GM12878 (cell line): Measurements from ENCODE around the gene RNLS. TPM values are rescaled to one million over a fixed set of nuclear protein-coding genes. Genes with fewer than 3 reads are reported as not detected.
A peak's percentile ranks its signal among the peaks of the same experiment; 100 is the strongest.
"Not testable (repeated sequence)": the region's sequence is repeated elsewhere in the genome, so short reads cannot be mapped to it uniquely, and the experiment has no call there.

Experiments
- ATAC-seq: fragments of 200-7000 bp; cut with Tn5 transposase; 3 replicates; pipeline ENCODE4 v1.9.1; 2020; ENCODE audit warnings: mild to moderate bottlenecking, moderate library complexity
- BruUV-seq: library from RNA; stranded (reverse); fragments of 400-500 nt; replicated peaks from 2 replicates; lab custom pipeline; 2021; lab: Mats Ljungman, UMichigan
- CTCF ChIA-PET: fragments of 300-600 bp; sonication (Branson Sonifier 250); formaldehyde crosslinking; extraction: SDS; loops from one replicate; lab custom pipeline; 2021; ENCODE audit warnings: inconsistent platforms; lab: Yijun Ruan, JAX
- POLR2A ChIA-PET: fragments of 350-600 bp; formaldehyde crosslinking; extraction: SDS; loops from one replicate; lab custom pipeline; 2021; ENCODE audit warnings: inconsistent platforms; lab: Charles Lee
- RAD21 ChIA-PET: fragments of 300-600 bp; sonication (Branson Sonifier 250); formaldehyde crosslinking; loops from one replicate; lab custom pipeline; 2023; ENCODE audit warnings: antibody characterized with exemption; ENCODE audit not compliant: unreplicated experiment; lab: Charles Lee
- SMC1A ChIA-PET: fragments of 300-600 bp; sonication (Branson Sonifier 250); formaldehyde crosslinking; loops from one replicate; lab custom pipeline; 2023; ENCODE audit not compliant: unreplicated experiment, uncharacterized antibody; lab: Charles Lee
- DNase-seq: peaks from one replicate; pipeline ENCODE4 v3.0.0-alpha.2; 2011; ENCODE audit warnings: low read depth, low spot score
- FAIRE-seq: peaks from 3 replicates; lab custom pipeline; 2011; peaks lifted over from hg19 to GRCh38; lab: Jason Lieb, UNC
- H2AFZ ChIP-seq: 2 replicates; pipeline ENCODE4 v1.6.0; 2011; ENCODE audit warnings: low read depth, low read length, control low read depth; ENCODE audit not compliant: control insufficient read depth
- H3K27ac ChIP-seq: 2 replicates; pipeline ENCODE4 v1.5.1; 2011; ENCODE audit warnings: control low read depth; ENCODE audit not compliant: control insufficient read depth, insufficient read depth
- H3K27me3 ChIP-seq, 2 experiments: replicated peaks in 1 of 2; 2 replicates each; pipeline versions ENCODE4 v1.6.0 to v1.6.1; 2011; ENCODE audit warnings: low read length in 1 of 2; ENCODE audit not compliant: control insufficient read depth in 2 of 2, insufficient read depth in 2 of 2
- H3K36me3 ChIP-seq, 2 experiments: 2 replicates each; pipeline ENCODE4 v1.5.1; 2011; ENCODE audit warnings: low read length in 1 of 2; ENCODE audit not compliant: control insufficient read depth in 2 of 2, insufficient read depth in 2 of 2
- H3K4me1 ChIP-seq: 2 replicates; pipeline ENCODE4 v1.6.1; 2011; ENCODE audit warnings: mild to moderate bottlenecking, low read length, moderate library complexity, mixed read lengths; ENCODE audit not compliant: control insufficient read depth, insufficient read depth
- H3K4me2 ChIP-seq: 2 replicates; pipeline ENCODE4 v1.6.0; 2011; ENCODE audit warnings: control low read depth; ENCODE audit not compliant: control insufficient read depth, insufficient read depth
- H3K4me3 ChIP-seq: fragments of 200-600 bp; sonication (generic); 2 replicates; pipeline ENCODE4 v1.5.1; 2016
- H3K79me2 ChIP-seq: 2 replicates; pipeline ENCODE4 v1.6.0; 2011; ENCODE audit warnings: low read length; ENCODE audit not compliant: control insufficient read depth, insufficient read depth
- H3K9ac ChIP-seq: 2 replicates; pipeline ENCODE4 v1.8.0; 2011; ENCODE audit warnings: low read length, control low read depth, mixed read lengths; ENCODE audit not compliant: control insufficient read depth, insufficient read depth
- H3K9me3 ChIP-seq: replicated peaks from 3 replicates; pipeline ENCODE4 v1.5.1; 2011; ENCODE audit warnings: mild to moderate bottlenecking, low read length; ENCODE audit not compliant: control insufficient read depth, insufficient read depth
- H4K20me1 ChIP-seq: 2 replicates; pipeline ENCODE4 v1.6.0; 2011; ENCODE audit not compliant: control insufficient read depth, insufficient read depth
- CBFB ChIP-seq: IDR thresholded peaks from 2 replicates; pipeline ENCODE4 v1.6.1; 2016; ENCODE audit warnings: antibody characterized with exemption, low read depth
- MEF2A ChIP-seq: IDR thresholded peaks from 2 replicates; pipeline ENCODE4 v1.6.1; 2011; ENCODE audit warnings: low read depth, mild to moderate bottlenecking, low read length, moderate library complexity; ENCODE audit not compliant: insufficient read depth
- MEF2B ChIP-seq: fragments of 450-650 bp; IDR thresholded peaks from 2 replicates; pipeline ENCODE4 v1.6.1; 2018; ENCODE audit warnings: mild to moderate bottlenecking, moderate library complexity; ENCODE audit not compliant: partially characterized antibody, poor library complexity, severe bottlenecking
- MTA2 ChIP-seq: fragments of 450-650 bp; IDR thresholded peaks from 2 replicates; pipeline ENCODE4 v1.6.1; 2016; ENCODE audit warnings: low read depth, mild to moderate bottlenecking, moderate library complexity
- MYB ChIP-seq: fragments of 150-350 bp; IDR thresholded peaks from 2 replicates; pipeline ENCODE4 v1.6.1; 2014; ENCODE audit warnings: mild to moderate bottlenecking, low read depth, low read length, borderline replicate concordance
- NBN ChIP-seq: fragments of 450-650 bp; IDR thresholded peaks from 2 replicates; pipeline ENCODE4 v1.6.1; 2016
- NR2F1 ChIP-seq: fragments of 450-650 bp; conservative IDR thresholded peaks from 2 replicates; pipeline ENCODE4 v1.6.1; 2017; ENCODE audit warnings: mild to moderate bottlenecking
- PKNOX1 ChIP-seq: fragments of 450-650 bp; IDR thresholded peaks from 2 replicates; pipeline ENCODE4 v1.6.1; 2016; ENCODE audit warnings: mild to moderate bottlenecking
- POU2F2 ChIP-seq: IDR thresholded peaks from 3 replicates; pipeline ENCODE4 v1.6.1; 2011; ENCODE audit warnings: low read depth, mild to moderate bottlenecking, low read length, borderline replicate concordance
- RUNX3 ChIP-seq: IDR thresholded peaks from 2 replicates; pipeline ENCODE4 v1.6.1; 2012; ENCODE audit warnings: low read length, inconsistent platforms
- SMC3 ChIP-seq: IDR thresholded peaks from 2 replicates; pipeline ENCODE4 v1.6.1; 2011; ENCODE audit warnings: low read length, improper control_type of control experiment, borderline replicate concordance
- TARDBP ChIP-seq: IDR thresholded peaks from 2 replicates; pipeline ENCODE4 v1.6.1; 2016; ENCODE audit warnings: borderline replicate concordance
- USF1 ChIP-seq: IDR thresholded peaks from 2 replicates; pipeline ENCODE4 v1.6.1; 2011; ENCODE audit warnings: borderline replicate concordance, low read depth, mild to moderate bottlenecking, moderate library complexity, mixed read lengths, low read length; ENCODE audit not compliant: insufficient read depth; ENCODE audit errors: extremely low read length
- WRNIP1 ChIP-seq: IDR thresholded peaks from 2 replicates; pipeline ENCODE4 v1.6.1; 2011; ENCODE audit warnings: low read depth, low read length, improper control_type of control experiment, borderline replicate concordance
- ZNF217 ChIP-seq: fragments of 450-650 bp; IDR thresholded peaks from 2 replicates; pipeline ENCODE4 v1.6.1; 2017; ENCODE audit warnings: antibody characterized with exemption, mild to moderate bottlenecking
- whole genome bisulfite sequencing: methylation state at CpG from one replicate; pipeline ENCODE4 v1.1.6; 2016; ENCODE audit warnings: low lambda C conversion rate; ENCODE audit not compliant: insufficient replicate concordance, insufficient coverage; ENCODE audit errors: missing lambda C conversion rate; 5-methylcytosine and 5-hydroxymethylcytosine counted together
- in situ Hi-C: fragments of 300-500 bp; cut with MboI; formaldehyde crosslinking; loops from 9 replicates; pipeline ENCODE4 v1.14.3; 2018; ENCODE audit warnings: mixed read lengths
- intact Hi-C: fragments of 100-400 bp; cut with micrococcal nuclease; formaldehyde crosslinking; loops from one replicate; pipeline ENCODE4 v1.14.2; 2022; ENCODE audit not compliant: unreplicated experiment
- polyA plus RNA-seq, 11 experiments: library from polyadenylated mRNA; depleted of rRNA in 4 of 11; unstranded in 6 of 11; stranded (reverse) in 5 of 11; fragments of >200 nt; fragmentation: Nextera tagmentation in 4 of 11; fragmentation: Illumina TruSeq in 1 of 11; extraction: Ambion mirVana in 4 of 11; extraction: Trizol in 1 of 11; gene quantifications; 1 replicate in 1 of 11; 2 replicates in 10 of 11; pipeline versions ENCODE4 v1.2.1 to v1.2.3, GENCODE V29; 2011 to 2016; ENCODE audit warnings: inconsistent platforms in 2 of 11, missing spikeins in 2 of 11, low read depth in 1 of 11
- total RNA-seq, 4 experiments: library from RNA; depleted of rRNA in 3 of 4; stranded (reverse); fragments of >200 nt in 3 of 4; fragmentation: Illumina TruSeq in 1 of 4; extraction: Trizol in 1 of 4; gene quantifications; 2 replicates each; pipeline versions ENCODE4 v1.2.1 to v1.2.3, GENCODE V29; 2013 to 2021

RNLS gene
- total and polyA plus RNA-seq, 10 of the 15 experiments (the other 5 are each of a cell fraction or from before 2014, with no cell fraction given): 3.4 to 6.7 (median 4.6) TPM

- ATAC-seq (peak; percentile 59), FAIRE-seq (peak; percentile 73)
- WGBS: 50% methylated on average over 2 of the region's 2 CpGs
- H3K36me3 ChIP-seq, H3K4me3 ChIP-seq, H3K4me1 ChIP-seq, H3K9ac ChIP-seq, BruUV-seq, DNase-seq, in situ Hi-C loops, H3K4me2 ChIP-seq, H3K9me3 ChIP-seq, H3K27me3 ChIP-seq, H3K79me2 ChIP-seq, H2AFZ ChIP-seq, H4K20me1 ChIP-seq, intact Hi-C loops, H3K27ac ChIP-seq: not testable (repeated sequence)
- TF ChIP-seq MTA2: peak; percentile 55
- TF ChIP-seq POU2F2: peak; percentile 62; the same call in 1 of the 3 replicates
- 0 out of 2 replicates have a peak, but pooled peaks have one; percentile 23 for TF ChIP-seq NBN
- ChIA-PET RAD21 (interaction anchor here (1.0 kb wide), 1 partner anchor 81 kb away, joined by 3 read pairs; no protein-coding TSS in a partner anchor), POLR2A (interaction anchor here (1.4 kb wide), 1 partner anchor 15 kb away, joined by 4 read pairs; no protein-coding TSS in a partner anchor), CTCF (interaction anchor here (1.0 to 2.0 kb wide), 3 partner anchors 8 to 19 kb away, joined by 3 to 4 read pairs (median 3); no protein-coding TSS in a partner anchor), SMC1A (interaction anchor here (7.1 to 9.3 kb wide), 2 partner anchors 17 to 79 kb away, joined by 48 to 61 read pairs; no protein-coding TSS in a partner anchor)
These were observed 274.8 kb downstream of the RNLS start for GRCh38 chr10:88308361-88308760.

GRCh38 chr10:88299787-88300186 lies 283.3 kb downstream of the RNLS start:
- H3K9ac ChIP-seq: no peak overlapping the region
- no peak overlapping the region for H3K4me2 ChIP-seq
- no peaks in the 10 kb centered on the region for H3K79me2 ChIP-seq
- ChIA-PET SMC1A (interaction anchor here (1.2 to 2.1 kb wide), 3 partner anchors 12 to 85 kb away, joined by 3 to 5 read pairs (median 5); no protein-coding TSS in a partner anchor), POLR2A (no interaction called here), RAD21 (no interaction called here), CTCF (interaction anchor here (0.9 to 1.4 kb wide), 5 partner anchors 11 to 90 kb away, joined by 3 to 4 read pairs (median 4); no protein-coding TSS in a partner anchor)
- no peaks in the 10 kb centered on the region for H3K9me3 ChIP-seq
- ATAC-seq (no peak), DNase-seq (no peak), FAIRE-seq (no peak)
- H3K27ac ChIP-seq: no peak overlapping the region
- in situ Hi-C loops (no loop called here), intact Hi-C loops (no loop called here)
- no peaks in the 10 kb centered on the region for H3K36me3 ChIP-seq
- H2AFZ ChIP-seq: no peak overlapping the region
- H4K20me1 ChIP-seq: no peaks in the 10 kb centered on the region
- no peak overlapping the region for H3K4me3 ChIP-seq
- H3K4me1 ChIP-seq: no peaks in the 10 kb centered on the region
- no TSS peak for BruUV-seq
- no peaks in the 10 kb centered on the region for H3K27me3 ChIP-seq
- no peak for TF ChIP-seq SMC3
- TF ChIP-seq USF1: no peak
- no peak for TF ChIP-seq CBFB
- no peak for TF ChIP-seq ZNF217
- TF ChIP-seq NR2F1: no peak
- TF ChIP-seq MYB: no peak
- no peak for TF ChIP-seq PKNOX1
- no peak for TF ChIP-seq TARDBP
- TF ChIP-seq WRNIP1: no peak
- TF ChIP-seq MEF2A: no peak
- TF ChIP-seq RUNX3: no peak
- TF ChIP-seq MEF2B: no peak
